ENCODE results near the gene FGF8. TPM values are rescaled to one million over a fixed set of nuclear protein-coding genes. Genes with fewer than 3 reads are reported as not detected.

Gene FGF8
- total RNA-seq, 4 donors from 2014 or later = not detected

DNA sequence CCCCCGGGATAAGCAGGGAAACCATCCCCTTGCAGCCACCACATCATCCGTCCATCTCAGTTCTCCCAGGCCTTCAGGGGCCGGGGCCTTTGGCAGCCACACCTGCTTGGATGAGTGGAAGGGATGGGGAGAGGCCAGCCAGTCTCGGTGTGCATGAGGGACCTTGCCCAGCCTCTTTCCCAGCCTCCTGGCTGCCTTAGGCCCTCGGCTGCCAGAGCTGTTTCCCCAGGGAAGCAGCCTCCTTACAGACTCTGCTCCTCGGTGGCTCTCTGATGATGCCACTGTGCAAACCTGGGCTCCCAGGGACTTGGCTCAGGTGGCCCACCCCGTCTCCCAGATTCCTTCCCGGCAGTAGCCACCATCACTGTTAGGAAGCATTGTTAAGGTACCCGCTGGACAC lies 14.7 kb downstream of the FGF8 start:
- TF ChIP-seq EP300 (IDR thresholded peaks at IDR 0.05) (no peak), POLR2A (IDR thresholded peaks at IDR 0.05) (no peak)
- TF ChIP-seq, protein P1, sequence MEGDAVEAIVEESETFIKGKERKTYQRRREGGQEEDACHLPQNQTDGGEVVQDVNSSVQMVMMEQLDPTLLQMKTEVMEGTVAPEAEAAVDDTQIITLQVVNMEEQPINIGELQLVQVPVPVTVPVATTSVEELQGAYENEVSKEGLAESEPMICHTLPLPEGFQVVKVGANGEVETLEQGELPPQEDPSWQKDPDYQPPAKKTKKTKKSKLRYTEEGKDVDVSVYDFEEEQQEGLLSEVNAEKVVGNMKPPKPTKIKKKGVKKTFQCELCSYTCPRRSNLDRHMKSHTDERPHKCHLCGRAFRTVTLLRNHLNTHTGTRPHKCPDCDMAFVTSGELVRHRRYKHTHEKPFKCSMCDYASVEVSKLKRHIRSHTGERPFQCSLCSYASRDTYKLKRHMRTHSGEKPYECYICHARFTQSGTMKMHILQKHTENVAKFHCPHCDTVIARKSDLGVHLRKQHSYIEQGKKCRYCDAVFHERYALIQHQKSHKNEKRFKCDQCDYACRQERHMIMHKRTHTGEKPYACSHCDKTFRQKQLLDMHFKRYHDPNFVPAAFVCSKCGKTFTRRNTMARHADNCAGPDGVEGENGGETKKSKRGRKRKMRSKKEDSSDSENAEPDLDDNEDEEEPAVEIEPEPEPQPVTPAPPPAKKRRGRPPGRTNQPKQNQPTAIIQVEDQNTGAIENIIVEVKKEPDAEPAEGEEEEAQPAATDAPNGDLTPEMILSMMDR (IDR thresholded peaks at IDR 0.05) = no peak

DNA sequence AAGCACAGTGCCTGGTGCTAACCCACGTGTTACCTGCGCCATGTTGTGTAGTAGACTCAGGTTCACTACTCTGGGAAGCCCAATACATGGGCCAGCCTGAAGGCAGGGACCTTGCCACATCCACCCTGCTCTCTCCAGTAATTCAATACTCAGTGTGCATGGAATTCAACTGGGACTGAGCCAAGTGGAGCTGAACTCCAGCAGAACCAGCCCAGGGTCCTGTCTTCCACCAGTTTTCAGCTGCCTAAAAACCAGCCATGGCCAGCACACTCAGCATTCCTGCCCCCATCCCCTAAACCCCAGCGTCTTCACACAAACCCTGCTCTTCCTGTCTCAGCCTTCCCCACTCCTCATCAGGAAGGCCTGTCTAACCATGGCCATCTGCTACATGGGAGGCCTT lies 15.4 kb downstream of the FGF8 start:
- no peaks in the 10 kb centered on the region for H3K4me1 ChIP-seq
- no peak overlapping the region for H3K27ac ChIP-seq
- 80 to 91% methylated on average over 3 of the region's 3 CpGs for WGBS, 2 donors
- H3K27me3 ChIP-seq = no peaks in the 10 kb centered on the region
- no peak for DNase-seq (ENCODE audit: low spot score in 2 of 2)
- no peaks in the 10 kb centered on the region for H3K9me3 ChIP-seq
- H3K4me3 ChIP-seq = no peak overlapping the region
- TF ChIP-seq, protein P1 (IDR thresholded peaks at IDR 0.05) = no peak
- TF ChIP-seq EP300 (IDR thresholded peaks at IDR 0.05) (no peak), POLR2A (IDR thresholded peaks at IDR 0.05) (no peak)
- no peaks in the 10 kb centered on the region for H3K36me3 ChIP-seq

More for the DNA sequence above, 14.7 kb downstream of the FGF8 start:
- DNase-seq (ENCODE audit: low spot score in 2 of 2) = no peak
- H3K27me3 ChIP-seq = peaks cover 0 to 1% of the 10 kb centered on the region in 2 donors
- H3K4me3 ChIP-seq = no peak overlapping the region
- H3K27ac ChIP-seq = no peak overlapping the region
- no peaks in the 10 kb centered on the region for H3K9me3 ChIP-seq
- H3K36me3 ChIP-seq = no peaks in the 10 kb centered on the region
- H3K4me1 ChIP-seq = no peaks in the 10 kb centered on the region
- WGBS, 2 donors = 74 to 80% methylated on average over 8 to 9 of the region's 9 CpGs

DNA sequence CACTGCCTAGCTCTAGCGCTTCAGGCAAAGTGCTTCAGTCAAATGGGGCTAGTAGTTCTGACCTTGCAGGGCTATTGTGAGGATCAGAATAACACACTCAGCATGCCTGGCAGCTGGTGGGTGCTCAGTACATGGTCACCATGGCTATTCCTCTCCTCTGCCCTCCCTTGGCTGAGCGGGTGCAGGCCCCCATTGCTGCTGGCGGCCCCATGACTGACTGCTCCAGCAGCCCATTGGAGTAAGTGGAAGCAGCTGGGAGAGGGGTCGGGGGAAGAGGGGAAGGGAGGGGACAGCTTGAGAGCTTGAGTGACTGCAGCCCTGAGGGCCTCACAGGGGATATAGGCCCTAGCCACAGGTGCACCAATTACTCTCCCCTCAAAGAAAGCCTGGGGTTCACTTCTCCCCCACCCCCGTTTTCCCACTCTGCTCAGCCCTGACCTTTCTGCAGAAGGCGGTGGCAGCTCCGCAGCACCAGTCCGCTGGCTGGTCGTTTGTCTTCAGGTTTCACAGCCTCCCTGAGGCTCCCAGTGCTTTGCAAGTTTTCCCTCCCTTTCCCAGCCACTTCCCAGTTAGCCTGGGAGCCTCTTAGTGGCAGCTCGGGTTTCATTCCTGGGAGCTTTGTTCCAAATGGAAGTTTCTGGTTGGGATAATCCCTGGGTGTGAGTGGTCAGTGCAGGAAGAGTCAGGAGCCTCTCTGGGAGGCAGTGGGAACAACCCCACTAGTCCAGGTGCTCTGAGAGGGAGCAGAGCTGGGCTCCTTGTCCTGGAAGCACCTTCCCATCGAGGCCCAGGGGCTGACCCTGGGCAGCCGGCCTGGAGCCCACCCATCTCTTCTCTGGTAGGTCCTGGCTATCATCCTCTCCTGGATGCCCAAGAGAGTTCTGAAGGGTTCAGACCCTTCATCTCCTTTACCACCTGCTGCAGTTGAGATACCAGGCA lies 16.3 kb downstream of the FGF8 start:
- H3K36me3 ChIP-seq = no peaks in the 10 kb centered on the region
- WGBS, 2 donors = 62 to 63% methylated on average over 12 of the region's 12 CpGs
- no peak for TF ChIP-seq EP300 (IDR thresholded peaks at IDR 0.05)
- TF ChIP-seq, protein P1 (IDR thresholded peaks at IDR 0.05) = no peak
- no peak for TF ChIP-seq POLR2A (IDR thresholded peaks at IDR 0.05)
- H3K27me3 ChIP-seq = no peaks in the 10 kb centered on the region
- H3K27ac ChIP-seq = no peak overlapping the region
- H3K4me3 ChIP-seq = no peak overlapping the region
- no peaks in the 10 kb centered on the region for H3K9me3 ChIP-seq
- no peak for DNase-seq (ENCODE audit: low spot score in 2 of 2)
- no peaks in the 10 kb centered on the region for H3K4me1 ChIP-seq

DNA sequence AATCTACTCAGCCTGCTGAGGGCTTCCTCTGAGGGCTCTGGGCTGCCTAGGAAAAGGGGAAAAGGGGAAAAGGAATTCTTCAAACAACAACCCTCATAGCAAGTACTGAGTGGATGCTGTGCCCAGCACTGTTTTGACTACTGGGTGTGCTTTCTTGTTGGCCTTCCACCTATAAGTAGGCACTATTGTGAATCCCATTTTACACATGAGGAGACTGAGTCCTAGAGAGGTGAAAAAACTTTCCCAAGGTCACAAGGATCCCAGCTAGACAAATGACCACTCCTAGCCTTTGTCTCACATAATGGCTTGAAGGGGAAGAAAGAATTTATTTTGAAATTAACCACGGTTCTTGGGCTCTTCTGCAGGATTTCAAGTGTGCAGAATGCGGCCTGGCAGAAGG lies 17.1 kb downstream of the FGF8 start:
- Histone ChIP-seq H3K4me1 (no peaks in the 10 kb centered on the region), H3K4me3 (no peak overlapping the region), H3K27me3 (no peaks in the 10 kb centered on the region), H3K27ac (no peak overlapping the region), H3K36me3 (no peaks in the 10 kb centered on the region), H3K9me3 (no peaks in the 10 kb centered on the region)
- no peak for DNase-seq (ENCODE audit: low spot score in 2 of 2)
- 73 to 76% methylated on average over 2 of the region's 2 CpGs for WGBS, 2 donors
- TF ChIP-seq EP300 (IDR thresholded peaks at IDR 0.05) = no peak
- TF ChIP-seq, protein P1 (IDR thresholded peaks at IDR 0.05) = no peak
- no peak for TF ChIP-seq POLR2A (IDR thresholded peaks at IDR 0.05)

DNA sequence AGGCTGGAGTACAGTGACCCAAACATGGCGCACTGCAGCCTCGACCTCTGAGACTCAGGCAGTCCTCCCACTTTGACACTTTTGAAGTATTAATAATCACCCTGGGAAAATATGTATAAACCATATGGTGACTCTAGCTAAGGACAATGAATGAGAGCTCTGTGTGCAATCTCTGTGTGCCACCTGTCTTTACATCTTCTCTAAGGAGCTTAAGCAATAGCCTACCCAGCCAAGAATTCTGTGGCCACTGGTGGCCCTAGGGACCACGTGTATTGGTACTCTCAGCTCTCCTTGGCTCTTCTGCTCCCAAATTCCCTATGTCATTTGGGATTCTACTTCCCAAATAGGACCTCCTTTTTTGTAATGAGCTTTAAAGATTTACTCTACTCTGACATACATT lies 23.7 kb downstream of the FGF8 start:
- 75 to 81% methylated on average over 3 of the region's 3 CpGs for WGBS, 2 donors
- no peaks in the 10 kb centered on the region for H3K36me3 ChIP-seq
- DNase-seq (ENCODE audit: low spot score in 2 of 2) = no peak
- no peak overlapping the region for H3K4me3 ChIP-seq
- no peak overlapping the region for H3K27ac ChIP-seq
- H3K27me3 ChIP-seq = no peaks in the 10 kb centered on the region
- H3K9me3 ChIP-seq = no peaks in the 10 kb centered on the region
- TF ChIP-seq POLR2A (IDR thresholded peaks at IDR 0.05) (no peak), EP300 (IDR thresholded peaks at IDR 0.05) (no peak)
- TF ChIP-seq, protein P1 (IDR thresholded peaks at IDR 0.05) = no peak
- H3K4me1 ChIP-seq = no peaks in the 10 kb centered on the region

Measured in tibial nerve (tissue), 4 donors.